CD14-positive monocyte (primary cell): ENCODE results near the gene ZSCAN10. TPM values are rescaled to one million over a fixed set of nuclear protein-coding genes. Genes with fewer than 3 reads are reported as not detected.

Experiments
- DNase-seq, 3 donors: peaks; one replicate each; pipeline ENCODE4 v3.0.0-alpha.2; 2011 to 2022
- H2AFZ ChIP-seq: 2 replicates; pipeline ENCODE4 v1.6.0; 2012; ENCODE audit warnings: mild to moderate bottlenecking, low read depth, low read length, inconsistent platforms; ENCODE audit not compliant: insufficient read depth, poor library complexity, severe bottlenecking
- H3K27ac ChIP-seq, 2 donors: 1 replicate in 1 of 2; 2 replicates in 1 of 2; pipeline ENCODE4 v1.5.1; 2012 to 2013; ENCODE audit warnings: low read length in 2 of 2, control low read depth in 1 of 2, inconsistent platforms in 1 of 2, low read depth in 1 of 2, mild to moderate bottlenecking in 1 of 2
- H3K27me3 ChIP-seq, 2 donors: one replicate each; pipeline versions ENCODE4 v1.6.0 to v1.6.1; 2011 to 2013; ENCODE audit warnings: low read length in 2 of 2; ENCODE audit not compliant: control insufficient read depth in 2 of 2, insufficient read depth in 2 of 2
- H3K36me3 ChIP-seq, 2 donors: replicated peaks in 1 of 2; 1 replicate in 1 of 2; 2 replicates in 1 of 2; pipeline versions ENCODE4 v1.5.1 to v1.6.1; 2012 to 2013; ENCODE audit warnings: low read length in 2 of 2, control low read depth in 1 of 2, inconsistent platforms in 1 of 2, mild to moderate bottlenecking in 1 of 2; ENCODE audit not compliant: insufficient read depth in 2 of 2, control insufficient read depth in 1 of 2
- H3K4me1 ChIP-seq, 2 donors: 1 replicate in 1 of 2; 2 replicates in 1 of 2; pipeline versions ENCODE4 v1.5.1 to v1.6.1; 2012 to 2013; ENCODE audit warnings: low read length in 2 of 2, control low read depth in 1 of 2, inconsistent platforms in 1 of 2, mild to moderate bottlenecking in 1 of 2, moderate library complexity in 1 of 2; ENCODE audit not compliant: insufficient read depth in 2 of 2, control insufficient read depth in 1 of 2
- H3K4me2 ChIP-seq: replicated peaks from 2 replicates; pipeline ENCODE3; 2012; ENCODE audit warnings: low read length, moderate library complexity, mild to moderate bottlenecking; ENCODE audit not compliant: poor library complexity, severe bottlenecking; ENCODE audit errors: extremely low read depth
- H3K4me3 ChIP-seq, 3 experiments: fragments of 200-600 bp in 1 of 3; sonication (generic) in 1 of 3; replicated peaks in 1 of 3; 1 replicate in 2 of 3; 2 replicates in 1 of 3; pipeline ENCODE4 v1.5.1; 2011 to 2013; ENCODE audit warnings: low read length in 3 of 3, mild to moderate bottlenecking in 3 of 3, control low read depth in 2 of 3, low read depth in 2 of 3, inconsistent platforms in 1 of 3, moderate library complexity in 1 of 3
- H3K79me2 ChIP-seq: 2 replicates; pipeline ENCODE4 v1.6.0; 2012; ENCODE audit warnings: mild to moderate bottlenecking, control low read depth, inconsistent platforms, low read length, moderate library complexity; ENCODE audit not compliant: insufficient read depth
- H3K9ac ChIP-seq: 2 replicates; pipeline ENCODE4 v1.6.0; 2017; ENCODE audit warnings: low read length, mild to moderate bottlenecking; ENCODE audit not compliant: insufficient read depth, poor library complexity, severe bottlenecking
- H3K9me3 ChIP-seq, 2 donors: replicated peaks in 1 of 2; 1 replicate in 1 of 2; 2 replicates in 1 of 2; pipeline versions ENCODE4 v1.5.1 to v1.6.1; 2012 to 2013; ENCODE audit warnings: low read length in 2 of 2, control low read depth in 1 of 2; ENCODE audit not compliant: control insufficient read depth in 1 of 2, insufficient read depth in 1 of 2
- H4K20me1 ChIP-seq: 2 replicates; pipeline ENCODE4 v1.6.0; 2012; ENCODE audit warnings: mild to moderate bottlenecking, low read length, control low read depth, moderate library complexity; ENCODE audit not compliant: insufficient read depth
- H3K27ac Mint-ChIP-seq, 7 donors: one replicate each; pipeline ENCODE4 v1.8.0; 2020; ENCODE audit warnings: mild to moderate bottlenecking in 7 of 7, mixed read lengths in 7 of 7, moderate library complexity in 6 of 7, inconsistent platforms in 2 of 7
- H3K27me3 Mint-ChIP-seq, 3 donors: one replicate each; pipeline ENCODE4 v1.8.0; 2021 to 2022; ENCODE audit warnings: low read depth in 3 of 3, mild to moderate bottlenecking in 3 of 3, mixed read lengths in 3 of 3, moderate library complexity in 3 of 3, inconsistent platforms in 1 of 3
- H3K36me3 Mint-ChIP-seq, 2 donors: one replicate each; pipeline ENCODE4 v1.8.0; 2020; ENCODE audit warnings: mixed read lengths in 2 of 2, inconsistent platforms in 1 of 2, mild to moderate bottlenecking in 1 of 2
- H3K4me1 Mint-ChIP-seq: one replicate; pipeline ENCODE4 v1.8.0; 2020; ENCODE audit warnings: mild to moderate bottlenecking, mixed read lengths
- H3K4me3 Mint-ChIP-seq, 2 donors: one replicate each; pipeline ENCODE4 v1.8.0; 2020; ENCODE audit warnings: mild to moderate bottlenecking in 2 of 2, mixed read lengths in 2 of 2, moderate library complexity in 1 of 2
- H3K9me3 Mint-ChIP-seq, 7 donors: one replicate each; pipeline ENCODE4 v1.8.0; 2020 to 2022; ENCODE audit warnings: mixed read lengths in 7 of 7, mild to moderate bottlenecking in 6 of 7, moderate library complexity in 6 of 7, inconsistent platforms in 2 of 7
- WGBS: methylation state at CpG from one replicate; pipeline ENCODE4 v1.1.5; 2013; ENCODE audit warnings: missing lambda C conversion rate; ENCODE audit not compliant: insufficient coverage; 5-methylcytosine and 5-hydroxymethylcytosine counted together
- intact Hi-C, 2 donors: fragments of 100-400 bp; cut with micrococcal nuclease; formaldehyde crosslinking; loops; one replicate each; pipeline versions ENCODE4 v1.15.0 to v1.15.1; 2023
- polyA plus RNA-seq, 3 donors: library from polyadenylated mRNA; depleted of rRNA in 1 of 3; unstranded in 2 of 3; stranded (reverse) in 1 of 3; fragments of 300-500 nt in 2 of 3; fragments of >200 nt in 1 of 3; fragmentation: Illumina TruSeq in 2 of 3; gene quantifications; 1 replicate in 2 of 3; 2 replicates in 1 of 3; pipeline ENCODE4 v1.2.3, GENCODE V29; 2012 to 2021
- TF ChIP-seq, protein P1 (sequence below): fragments of 200-600 bp; IDR thresholded peaks from one replicate; pipeline ENCODE4 v1.8.0; 2022; ENCODE audit warnings: antibody characterized with exemption, mild to moderate bottlenecking

Gene ZSCAN10
- polyA plus RNA-seq, 3 donors, result 0.29 TPM; not detected in 2

DNA sequence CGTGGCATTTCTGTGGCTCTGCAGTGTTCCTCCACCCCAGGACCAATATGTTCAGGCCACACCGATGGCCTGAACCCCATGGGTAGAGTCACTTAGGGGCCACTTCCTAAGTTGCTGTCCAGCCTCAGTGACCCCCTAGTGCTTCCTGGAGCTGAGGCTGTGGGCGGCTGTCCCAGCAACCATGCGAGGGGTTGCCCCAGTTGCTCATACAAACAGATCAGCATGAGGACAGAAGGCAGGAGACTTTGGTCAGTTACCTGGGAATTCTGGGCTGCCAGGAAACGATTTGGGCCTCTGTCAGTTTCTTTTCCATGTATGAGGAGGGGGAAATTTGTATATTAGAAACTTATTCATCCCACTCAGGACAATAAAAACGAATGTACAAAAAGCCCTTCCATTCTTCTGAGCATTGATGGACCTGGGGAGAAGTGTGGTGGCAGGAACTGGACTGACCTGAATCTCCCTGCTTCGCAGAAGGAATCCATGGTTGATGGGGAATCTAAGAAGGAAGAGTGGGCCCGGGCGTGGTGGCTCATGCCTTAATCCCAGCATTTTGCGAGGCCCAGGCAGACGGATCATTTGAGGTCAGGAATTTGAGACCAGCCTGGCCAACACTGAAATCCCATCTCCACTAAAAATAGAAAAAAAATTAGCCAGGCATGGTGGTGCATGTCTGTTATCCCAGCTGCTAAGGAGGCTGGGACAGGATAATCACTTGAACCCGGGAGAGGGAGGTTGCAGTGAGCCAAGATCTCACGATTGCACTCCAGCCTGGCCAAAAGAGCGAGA is 38.6 kb downstream of the ZSCAN10 start:
- H3K27me3 Mint-ChIP-seq, result peaks cover 0 to 7% (median 3%) of the 10 kb centered on the region in 3 donors
- Histone ChIP-seq H3K4me1 (peaks cover 48 to 60% of the 10 kb centered on the region in 2 donors), H3K79me2 (no peaks in the 10 kb centered on the region), H3K4me3 (no peak overlapping the region), H3K9ac (no peak overlapping the region), H3K4me2 (no peak overlapping the region), H2AFZ (peak overlapping the region; percentile 97), H3K36me3 (no peaks in the 10 kb centered on the region), H3K27ac (no peak overlapping the region), H4K20me1 (no peaks in the 10 kb centered on the region), H3K27me3 (no peaks in the 10 kb centered on the region), H3K9me3 (no peaks in the 10 kb centered on the region)
- peaks cover 40% of the 10 kb centered on the region for H3K4me1 Mint-ChIP-seq
- H3K36me3 Mint-ChIP-seq, result peaks cover 4 to 14% of the 10 kb centered on the region in 2 donors
- no peak overlapping the region for H3K4me3 Mint-ChIP-seq
- TF ChIP-seq, protein P1, sequence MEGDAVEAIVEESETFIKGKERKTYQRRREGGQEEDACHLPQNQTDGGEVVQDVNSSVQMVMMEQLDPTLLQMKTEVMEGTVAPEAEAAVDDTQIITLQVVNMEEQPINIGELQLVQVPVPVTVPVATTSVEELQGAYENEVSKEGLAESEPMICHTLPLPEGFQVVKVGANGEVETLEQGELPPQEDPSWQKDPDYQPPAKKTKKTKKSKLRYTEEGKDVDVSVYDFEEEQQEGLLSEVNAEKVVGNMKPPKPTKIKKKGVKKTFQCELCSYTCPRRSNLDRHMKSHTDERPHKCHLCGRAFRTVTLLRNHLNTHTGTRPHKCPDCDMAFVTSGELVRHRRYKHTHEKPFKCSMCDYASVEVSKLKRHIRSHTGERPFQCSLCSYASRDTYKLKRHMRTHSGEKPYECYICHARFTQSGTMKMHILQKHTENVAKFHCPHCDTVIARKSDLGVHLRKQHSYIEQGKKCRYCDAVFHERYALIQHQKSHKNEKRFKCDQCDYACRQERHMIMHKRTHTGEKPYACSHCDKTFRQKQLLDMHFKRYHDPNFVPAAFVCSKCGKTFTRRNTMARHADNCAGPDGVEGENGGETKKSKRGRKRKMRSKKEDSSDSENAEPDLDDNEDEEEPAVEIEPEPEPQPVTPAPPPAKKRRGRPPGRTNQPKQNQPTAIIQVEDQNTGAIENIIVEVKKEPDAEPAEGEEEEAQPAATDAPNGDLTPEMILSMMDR, result no peak
- H3K9me3 Mint-ChIP-seq, result no peaks in the 10 kb centered on the region
- no peak for DNase-seq
- peak overlapping the region in 1 of 7 donors; percentile 53 for H3K27ac Mint-ChIP-seq
- intact Hi-C loops, result loop anchor here in 1 of 2 donors (5.0 kb wide), 1 partner anchor 107 kb away; no protein-coding TSS in a partner anchor
- WGBS, result 87% methylated on average over 9 of the region's 14 CpGs

DNA sequence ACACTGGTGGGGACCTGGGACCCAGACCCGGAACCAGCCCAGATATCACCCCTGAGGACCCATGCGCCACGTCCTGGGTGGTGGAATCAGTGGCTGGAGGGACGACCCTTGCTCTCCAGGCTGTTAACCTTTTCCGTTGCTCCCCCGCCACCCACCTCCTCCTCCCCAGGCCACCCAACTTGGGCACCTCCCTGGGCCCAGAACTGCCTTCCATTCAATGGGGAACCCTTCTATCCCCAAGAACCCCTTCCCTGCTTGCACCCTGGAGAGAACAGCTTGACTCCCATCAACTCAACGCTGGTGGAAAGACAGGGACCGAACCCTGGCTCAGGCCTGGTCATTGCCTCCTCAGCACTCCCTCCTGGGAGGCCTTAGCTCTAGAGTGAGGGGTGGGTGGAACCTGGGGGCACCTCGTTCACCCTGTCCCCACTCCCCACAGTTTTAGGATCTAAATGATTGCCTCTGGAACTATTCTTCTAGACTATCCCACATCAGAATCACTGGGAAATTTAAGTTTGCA is 39.3 kb downstream of the ZSCAN10 start:
- DNase-seq, result no peak
- peaks cover 55 to 67% of the 10 kb centered on the region in 2 donors for H3K4me1 ChIP-seq
- Mint-ChIP-seq H3K27me3 (peaks cover 0 to 3% (median 3%) of the 10 kb centered on the region in 3 donors), H3K4me3 (peak overlapping the region; percentile 76 to 86), H3K4me1 (peaks cover 47% of the 10 kb centered on the region), H3K9me3 (no peaks in the 10 kb centered on the region), H3K27ac (peak overlapping the region in 6 of 7 donors; percentile 35 to 77 (median 70)), H3K36me3 (peaks cover 5 to 17% of the 10 kb centered on the region in 2 donors)
- intact Hi-C loops, result loop anchor here (2.0 to 5.0 kb wide), 3 partner anchors 68 to 108 kb away; no protein-coding TSS in a partner anchor
- H3K27ac ChIP-seq, result peak overlapping the region in 1 of 2 donors; percentile 72
- no peaks in the 10 kb centered on the region for H3K36me3 ChIP-seq
- H2AFZ ChIP-seq, result peak overlapping the region; percentile 97
- H3K9ac ChIP-seq, result peak overlapping the region; percentile 77
- H3K79me2 ChIP-seq, result no peaks in the 10 kb centered on the region
- H3K4me2 ChIP-seq, result peak overlapping the region; percentile 100
- no peaks in the 10 kb centered on the region for H3K27me3 ChIP-seq
- no peaks in the 10 kb centered on the region for H3K9me3 ChIP-seq
- WGBS, result 36% methylated on average over 5 of the region's 9 CpGs
- peak overlapping the region; percentile 34 to 88 (median 48) for H3K4me3 ChIP-seq
- no peaks in the 10 kb centered on the region for H4K20me1 ChIP-seq
- TF ChIP-seq, protein P1, result no peak
